Progenitor cell of endocrine pancreas (in vitro differentiated cells): ENCODE measurements around the gene BUB1B. TPM values are rescaled to one million over a fixed set of nuclear protein-coding genes. Genes with fewer than 3 reads are reported as not detected.

ENCODE experiments used
- DNase-seq: peaks from one replicate; pipeline ENCODE4 v3.0.0; 2021; ENCODE audit warnings: low spot score; ENCODE audit not compliant: unreplicated experiment
- H3K27ac Mint-ChIP-seq: 2 replicates; pipeline ENCODE4 v1.8.0; 2021; ENCODE audit warnings: mild to moderate bottlenecking, moderate library complexity, mixed read lengths
- H3K27me3 Mint-ChIP-seq: 2 replicates; pipeline ENCODE4 v1.8.0; 2021; ENCODE audit warnings: mixed read lengths
- H3K36me3 Mint-ChIP-seq: 2 replicates; pipeline ENCODE4 v1.8.0; 2022; ENCODE audit warnings: mixed read lengths; ENCODE audit not compliant: insufficient read depth
- H3K4me1 Mint-ChIP-seq: 2 replicates; pipeline ENCODE4 v1.8.0; 2021; ENCODE audit warnings: low read depth, mixed read lengths
- H3K4me3 Mint-ChIP-seq: 2 replicates; pipeline ENCODE4 v1.8.0; 2021; ENCODE audit warnings: low read depth, mild to moderate bottlenecking, moderate library complexity, mixed read lengths
- H3K9me3 Mint-ChIP-seq: 2 replicates; pipeline ENCODE4 v1.8.0; 2021; ENCODE audit warnings: low read depth, mixed read lengths
- CTCF ChIP-seq: fragments of 200-600 bp; sonication (generic); IDR thresholded peaks from one replicate; pipeline ENCODE4 v1.5.0; 2021; ENCODE audit warnings: antibody characterized with exemption, mild to moderate bottlenecking; ENCODE audit not compliant: unreplicated experiment
- total RNA-seq: library from RNA; stranded (reverse); gene quantifications from 2 replicates; pipeline ENCODE4 v1.2.1, GENCODE V29; 2021

Gene BUB1B
- total RNA-seq, 1 donor from 2014 or later, result 42.6 TPM

GRCh38 chr15:40248006-40248783, 87.3 kb downstream of the BUB1B start:
- Mint-ChIP-seq H3K4me3 (no peak overlapping the region), H3K27ac (no peak overlapping the region), H3K9me3 (no peaks in the 10 kb centered on the region), H3K4me1 (peaks cover 17% of the 10 kb centered on the region), H3K36me3 (no peaks in the 10 kb centered on the region), H3K27me3 (peaks cover 32% of the 10 kb centered on the region)
- TF ChIP-seq CTCF, result no peak
- no peak for DNase-seq

- Mint-ChIP-seq H3K27me3 (peaks cover 42% of the 10 kb centered on the region), H3K27ac (no peak overlapping the region)
- no peak for TF ChIP-seq CTCF
Measured at GRCh38 chr15:40249477-40250303, 88.8 kb downstream of the BUB1B start.

GRCh38 chr15:40250304-40250656, 89.4 kb downstream of the BUB1B start:
- H3K4me3 Mint-ChIP-seq, result no peak overlapping the region
- H3K4me1 Mint-ChIP-seq, result peaks cover 11% of the 10 kb centered on the region
- no peak for TF ChIP-seq CTCF
- H3K27ac Mint-ChIP-seq, result no peak overlapping the region
- H3K36me3 Mint-ChIP-seq, result no peaks in the 10 kb centered on the region
- H3K9me3 Mint-ChIP-seq, result no peaks in the 10 kb centered on the region
- H3K27me3 Mint-ChIP-seq, result peaks cover 43% of the 10 kb centered on the region
- DNase-seq, result no peak

More at GRCh38 chr15:40249477-40250303, 88.8 kb downstream of the BUB1B start:
- H3K9me3 Mint-ChIP-seq, result no peaks in the 10 kb centered on the region
- DNase-seq, result no peak
- no peaks in the 10 kb centered on the region for H3K36me3 Mint-ChIP-seq
- peaks cover 17% of the 10 kb centered on the region for H3K4me1 Mint-ChIP-seq
- no peak overlapping the region for H3K4me3 Mint-ChIP-seq

- TF ChIP-seq CTCF, result no peak
- Mint-ChIP-seq H3K27me3 (peaks cover 43% of the 10 kb centered on the region), H3K36me3 (no peaks in the 10 kb centered on the region), H3K4me3 (no peak overlapping the region), H3K4me1 (peaks cover 6% of the 10 kb centered on the region), H3K27ac (no peak overlapping the region), H3K9me3 (no peaks in the 10 kb centered on the region)
- DNase-seq, result no peak
Measured at GRCh38 chr15:40250771-40251483, 90.1 kb downstream of the BUB1B start.
